ENCODE data around the gene NDUFA7.
"Not testable (repeated sequence)": the region's sequence is repeated elsewhere in the genome, so short reads cannot be mapped to it uniquely, and the experiment has no call there.

NDUFA7 gene

GRCh38 chr19:8341504-8341903 lies 20.3 kb upstream of the NDUFA7 start:
- not testable (repeated sequence) for DNase-seq (ENCODE audit: low read depth)

- no peak for DNase-seq (ENCODE audit: low read depth)
Observed at GRCh38 chr19:8340341-8341096, 19.3 kb upstream of the NDUFA7 start.

DNA sequence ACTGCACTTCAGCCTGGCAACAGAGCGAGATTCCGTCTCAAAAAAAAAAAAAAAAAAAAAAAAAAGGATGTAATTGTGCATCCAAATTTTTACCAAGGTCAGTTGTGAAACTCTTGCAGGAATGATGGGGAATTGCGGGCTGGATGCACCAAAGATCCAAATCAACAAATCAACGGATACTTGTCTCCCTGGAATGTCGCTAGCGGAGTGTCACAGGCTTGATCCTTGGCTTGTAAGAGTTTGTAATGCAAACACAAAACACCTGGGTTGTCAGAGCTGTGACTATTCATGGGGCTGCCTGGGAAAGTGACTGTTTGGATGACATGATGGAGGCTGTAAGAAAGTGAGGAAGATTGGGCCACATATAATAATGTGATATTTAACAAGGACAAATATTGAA lies 17.7 kb upstream of the NDUFA7 start:
- no peak for DNase-seq (ENCODE audit: low read depth)

- no peak for DNase-seq (ENCODE audit: low read depth)
Observed at GRCh38 chr19:8337728-8338127, 16.6 kb upstream of the NDUFA7 start.

- DNase-seq (ENCODE audit: low read depth) = no peak
Observed at GRCh38 chr19:8336660-8337059, 15.5 kb upstream of the NDUFA7 start.

DNA sequence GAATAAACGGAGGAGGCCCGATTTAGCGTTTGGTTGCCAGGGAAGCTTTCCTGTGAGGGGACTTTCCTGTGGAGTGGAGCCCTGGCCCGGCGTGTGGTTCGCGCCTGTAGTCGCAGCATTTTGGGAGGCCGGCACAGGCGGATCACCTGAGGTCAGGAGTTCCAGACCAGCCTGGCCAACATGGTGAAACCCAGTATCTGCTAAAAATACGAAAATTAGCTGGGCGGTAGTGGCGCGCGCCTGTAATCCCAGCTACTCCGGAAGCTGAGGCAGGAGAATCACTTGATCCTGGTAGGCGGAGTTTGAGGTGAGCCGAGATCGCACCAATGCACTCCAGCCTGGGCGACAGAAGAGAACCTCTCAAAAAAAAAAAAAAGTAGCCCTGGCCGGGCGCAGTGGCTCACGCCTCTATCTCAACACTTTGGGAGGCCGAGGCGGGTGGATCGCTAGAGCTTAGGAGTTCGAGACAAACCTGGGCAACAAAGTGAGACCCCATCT lies 14.9 kb upstream of the NDUFA7 start:
- DNase-seq (ENCODE audit: low read depth) = no peak

DNA sequence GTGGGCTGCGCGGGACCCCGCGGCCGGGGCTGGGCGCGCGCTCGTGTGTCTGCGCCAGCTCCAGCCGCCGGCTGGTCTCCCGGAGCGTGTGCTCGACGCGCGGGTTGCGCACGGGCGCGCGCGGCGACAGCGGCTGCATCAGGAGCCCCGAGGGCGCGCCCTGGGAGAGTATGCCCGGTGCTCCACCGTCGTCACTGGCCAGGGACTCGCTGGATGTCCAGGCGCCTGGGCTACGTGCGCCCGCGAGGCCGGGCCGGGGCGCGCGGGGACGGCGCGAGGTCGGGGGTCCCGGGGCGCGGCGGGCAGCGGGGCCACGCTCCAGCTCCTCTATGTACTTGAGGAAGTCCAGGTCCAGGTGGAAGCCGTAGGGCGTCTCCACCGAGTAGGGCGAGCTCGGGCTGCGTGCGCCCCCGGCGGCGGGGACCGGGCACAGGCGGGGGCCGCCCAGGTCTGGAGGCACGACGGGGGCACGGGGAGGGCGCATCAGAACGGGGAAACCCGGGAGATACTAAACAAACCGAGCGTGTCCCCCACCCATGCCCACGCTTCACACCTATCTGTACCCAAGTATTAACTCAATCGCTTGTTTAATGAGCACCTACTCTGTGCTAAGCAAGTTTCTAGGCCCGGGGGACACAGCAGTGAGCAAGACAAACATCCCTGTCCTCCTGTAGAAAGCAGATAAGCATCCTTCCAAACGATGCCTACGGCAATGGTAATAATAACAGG lies 14.3 kb upstream of the NDUFA7 start:
- no peak for DNase-seq (ENCODE audit: low read depth)

DNA sequence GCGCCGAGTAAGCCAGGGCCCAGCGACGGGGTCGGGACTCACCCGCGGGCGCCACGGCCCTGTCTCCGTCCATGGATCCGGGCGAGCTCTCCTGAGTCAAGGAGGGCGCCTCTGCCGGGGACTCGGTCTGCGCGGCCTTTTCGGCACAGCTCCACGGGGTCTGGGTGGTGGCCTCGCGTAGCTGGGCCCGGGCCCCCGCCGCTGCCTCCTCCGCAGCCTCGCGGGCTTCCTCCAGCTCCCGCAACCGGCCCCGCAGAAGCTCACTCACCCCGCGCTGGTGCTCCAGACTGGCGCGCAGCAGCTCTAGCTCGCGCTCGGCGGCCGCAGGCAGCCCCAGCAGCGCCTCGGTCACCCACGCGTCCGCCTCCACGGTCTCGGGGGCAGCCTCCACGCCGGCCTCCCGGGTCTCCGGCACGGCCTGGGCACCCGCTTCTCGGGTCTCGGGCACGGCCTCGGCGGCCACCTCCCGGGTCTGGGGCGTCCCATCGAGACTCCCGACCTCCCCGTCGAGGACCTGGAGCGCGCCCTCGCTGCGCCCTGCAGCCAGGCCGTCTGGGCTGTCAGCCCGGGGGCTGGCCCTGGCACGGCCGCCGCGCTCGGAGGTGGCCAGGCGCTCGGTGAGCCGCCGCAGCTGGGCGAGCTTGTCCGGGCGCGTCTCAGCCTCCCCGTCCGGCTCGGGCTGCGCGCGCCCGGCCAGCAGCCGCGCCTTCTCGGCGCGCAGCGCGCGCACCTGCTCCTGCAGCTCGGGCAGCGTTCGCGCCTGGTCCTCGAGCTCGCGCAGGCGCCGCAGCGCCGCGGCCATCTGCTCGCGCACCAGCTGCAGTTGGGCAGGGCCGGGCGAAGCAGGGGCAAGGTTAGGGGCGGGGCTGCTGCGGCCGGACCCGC lies 13.5 kb upstream of the NDUFA7 start:
- no peak for DNase-seq (ENCODE audit: low read depth)

GRCh38 chr19:8333767-8334457 lies 12.7 kb upstream of the NDUFA7 start:
- DNase-seq (ENCODE audit: low read depth) = no peak

- no peak for DNase-seq (ENCODE audit: low read depth)
Observed at GRCh38 chr19:8332976-8333766, 12.0 kb upstream of the NDUFA7 start.

GRCh38 chr19:8331263-8331845 lies 10.2 kb upstream of the NDUFA7 start:
- DNase-seq (ENCODE audit: low read depth) = no peak

DNA sequence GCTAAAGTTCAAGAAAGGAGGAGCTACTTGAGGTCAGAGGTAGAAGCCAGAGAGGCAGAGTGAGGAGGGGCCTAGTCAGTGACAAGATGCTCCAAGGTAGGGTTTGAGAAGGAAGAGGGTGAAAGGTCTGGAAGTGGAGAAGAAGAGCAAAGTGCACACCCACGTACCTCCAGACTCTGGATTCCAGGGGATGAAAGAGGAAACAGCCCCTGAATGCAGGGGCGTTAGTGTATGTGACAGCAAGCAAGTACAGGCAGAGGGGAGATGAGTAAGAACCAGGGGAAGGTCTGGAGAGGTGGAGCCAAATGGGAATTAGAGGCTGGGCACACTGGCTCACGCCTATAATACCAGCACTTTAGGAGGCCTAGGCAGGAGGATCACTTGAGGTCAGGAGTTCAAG lies 8.8 kb upstream of the NDUFA7 start:
- DNase-seq (ENCODE audit: low read depth) = no peak

GRCh38 chr19:8325454-8325853 lies 4.3 kb upstream of the NDUFA7 start:
- DNase-seq (ENCODE audit: low read depth) = no peak

DNA sequence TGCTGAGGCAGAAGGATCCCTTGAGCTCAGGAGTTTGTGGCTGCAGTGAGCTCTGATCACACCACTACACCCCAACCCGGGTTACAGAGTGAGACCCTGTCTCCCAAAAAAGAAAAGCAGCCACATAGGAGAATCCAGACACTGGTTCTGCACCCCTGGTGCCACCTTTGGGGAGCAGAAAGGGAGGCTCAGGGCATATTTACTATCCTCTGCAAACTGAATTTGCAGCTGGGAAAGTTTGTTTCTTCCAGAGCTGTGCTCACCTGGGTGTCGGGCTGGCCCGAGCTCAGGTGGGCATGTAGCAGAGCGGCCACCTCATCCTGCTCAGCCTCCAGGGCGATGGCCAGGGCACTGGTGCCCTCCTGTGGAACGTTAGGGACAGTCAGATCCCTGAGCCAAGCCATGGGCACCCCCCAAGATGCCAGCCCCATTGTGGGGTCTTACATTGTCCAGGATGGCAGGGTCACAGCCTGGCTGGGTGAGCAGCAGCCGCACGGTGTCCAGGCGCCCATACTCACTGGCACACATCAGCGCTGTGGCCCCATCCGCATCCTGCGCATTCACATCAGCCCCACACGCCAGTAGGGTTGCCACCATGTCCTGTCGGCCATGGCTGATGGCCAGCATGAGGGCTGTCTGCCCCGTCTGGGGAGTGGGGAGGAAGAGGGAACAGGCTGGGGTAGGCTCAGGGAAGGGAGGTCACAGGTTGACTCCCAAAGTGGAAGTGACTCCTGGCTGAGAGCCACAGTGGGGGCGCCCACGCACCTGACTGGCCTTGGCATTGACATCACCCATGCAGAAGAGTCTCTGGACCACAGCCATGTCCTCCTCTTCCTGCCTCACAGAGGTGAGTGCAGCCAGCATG lies 3.2 kb upstream of the NDUFA7 start:
- DNase-seq (ENCODE audit: low read depth) = no peak

DNA sequence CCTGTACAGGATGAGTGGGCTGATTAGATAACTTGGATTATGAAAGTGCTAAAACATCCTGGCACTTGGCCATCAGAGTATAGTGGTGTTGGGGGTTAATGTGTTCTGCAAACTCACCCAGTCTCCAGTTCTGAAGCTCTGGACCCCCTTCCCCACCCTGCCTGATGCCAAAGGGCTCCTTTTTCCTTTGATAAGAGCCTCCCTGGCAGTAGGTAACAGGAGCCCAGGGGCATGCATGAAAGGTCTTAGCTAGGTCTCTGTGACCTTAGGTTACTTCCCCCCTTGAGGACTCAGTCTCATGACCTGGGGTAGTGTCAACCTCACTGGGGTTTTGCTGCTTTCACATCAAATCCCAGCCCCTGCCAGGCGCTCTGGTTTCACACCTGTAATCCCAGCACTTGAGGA lies 2.6 kb upstream of the NDUFA7 start:
- DNase-seq (ENCODE audit: low read depth) = no peak

DNA sequence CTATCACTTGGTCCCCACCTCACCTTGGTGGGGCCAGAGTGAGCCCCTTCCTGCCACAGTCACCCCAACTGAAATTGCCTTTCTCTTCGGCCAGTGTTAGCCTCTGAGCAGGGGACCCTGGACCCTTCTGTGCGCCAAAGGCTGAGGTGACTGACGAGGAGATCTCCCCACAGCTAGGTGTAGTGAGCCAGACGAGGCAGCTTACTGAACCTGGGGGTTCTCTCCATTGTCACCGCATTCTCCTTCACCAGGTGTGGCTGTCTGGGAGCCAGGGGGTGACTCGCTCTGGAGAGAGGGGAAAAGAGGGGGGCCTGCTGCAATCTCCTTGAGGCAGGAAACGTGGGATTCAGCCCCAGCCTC lies 1.4 kb upstream of the NDUFA7 start:
- no peak for DNase-seq (ENCODE audit: low read depth)

DNA sequence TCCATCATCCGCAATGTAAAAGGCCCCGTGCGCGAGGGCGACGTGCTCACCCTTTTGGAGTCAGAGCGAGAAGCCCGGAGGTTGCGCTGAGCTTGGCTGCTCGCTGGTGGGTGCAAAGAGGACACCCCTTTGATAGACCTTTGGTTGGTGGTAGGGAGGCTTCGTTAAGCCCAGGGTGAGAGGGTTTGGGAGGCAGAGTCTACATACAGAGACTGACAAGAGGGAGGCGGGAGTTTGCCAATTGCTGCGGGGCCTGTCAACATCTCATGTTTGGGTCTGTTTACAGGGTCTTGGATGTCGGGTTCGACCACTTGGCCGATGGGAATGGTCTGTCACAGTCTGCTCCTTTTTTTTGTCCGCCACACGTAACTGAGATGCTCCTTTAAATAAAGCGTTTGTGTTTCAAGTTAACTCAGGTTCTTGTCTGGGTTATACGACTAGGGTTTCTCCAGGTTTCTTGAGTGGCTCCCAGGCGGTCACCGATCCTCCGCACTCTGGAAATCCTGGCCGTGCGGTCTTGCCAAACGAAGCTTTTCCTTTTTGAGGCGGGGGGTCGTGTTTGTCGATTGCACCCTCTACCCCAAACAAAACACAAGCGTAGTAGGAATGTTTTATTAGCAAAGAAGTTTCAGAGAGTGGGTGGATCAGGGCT lies 937 bp upstream of the NDUFA7 start:
- DNase-seq (ENCODE audit: low read depth) = no peak

GRCh38 chr19:8320564-8321066 lies 560 bp downstream of the NDUFA7 start:
- no peak for DNase-seq (ENCODE audit: low read depth)

Data from GM04503 (cell line).